Measurements from ENCODE around the gene CD300LF. TPM values are rescaled to one million over a fixed set of nuclear protein-coding genes. Genes with fewer than 3 reads are reported as not detected.
A peak's percentile ranks its signal among the peaks of the same experiment; 100 is the strongest.

Gene CD300LF
- total and polyA plus RNA-seq, 10 donors: 13.1 to 45.8 (median 30.9) TPM

DNA sequence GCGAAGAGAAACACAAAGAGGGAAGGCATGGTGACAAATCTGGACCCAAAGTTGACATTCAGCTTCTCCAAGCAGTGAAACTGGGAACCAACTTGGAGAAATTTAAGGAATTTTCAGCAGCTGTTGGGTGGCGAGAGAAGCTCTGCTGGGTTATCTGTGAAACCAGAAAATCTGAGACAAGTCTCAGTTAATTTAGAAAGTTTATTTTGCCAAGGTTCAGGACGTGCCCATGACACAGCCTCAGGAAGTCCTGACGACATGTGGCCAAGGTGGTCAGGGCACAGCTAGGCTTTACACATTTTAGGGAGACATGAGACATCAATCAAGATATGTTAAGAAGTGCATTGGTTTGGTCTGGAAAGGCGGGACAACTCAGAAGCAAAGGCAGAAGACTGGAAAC, 11.2 kb upstream of the CD300LF start:
- Histone ChIP-seq H3K4me3 (no peak overlapping the region), H3K27ac (no peak overlapping the region), H3K4me1 (no peaks in the 10 kb centered on the region), H3K27me3 (replicated peaks in 1 of 7) (no peaks in the 10 kb centered on the region), H3K36me3 (no peaks in the 10 kb centered on the region), H3K9me3 (peaks cover 0 to 6% (median 0%) of the 10 kb centered on the region in 8 donors)
- intact Hi-C loops (cut with DNase I; ENCODE audit: low total_unique reads): no loop called here
- TF ChIP-seq CTCF (IDR thresholded peaks at IDR 0.05 in 8 of 11, conservative IDR thresholded peaks at IDR 0.05 in 3 of 11) (no peak), POLR2AphosphoS5 (IDR thresholded peaks at IDR 0.05) (no peak), POLR2A (IDR thresholded peaks at IDR 0.05) (no peak)
- 57 to 73% (median 60%) methylated on average over 5 of the region's 5 CpGs for WGBS, 5 donors
- peak; percentile 11 for DNase-seq

- no peaks in the 10 kb centered on the region for H3K4me1 ChIP-seq
- no peak for TF ChIP-seq POLR2AphosphoS5 (IDR thresholded peaks at IDR 0.05)
- TF ChIP-seq CTCF (IDR thresholded peaks at IDR 0.05 in 8 of 11, conservative IDR thresholded peaks at IDR 0.05 in 3 of 11): no peak
- no peak for TF ChIP-seq POLR2A (IDR thresholded peaks at IDR 0.05)
- peaks cover 0 to 6% (median 0%) of the 10 kb centered on the region in 8 donors for H3K9me3 ChIP-seq
- H3K36me3 ChIP-seq: no peaks in the 10 kb centered on the region
- H3K4me3 ChIP-seq: no peak overlapping the region
- WGBS, 5 donors: 72 to 85% (median 83%) methylated on average over 4 of the region's 4 CpGs
- H3K27me3 ChIP-seq (replicated peaks in 1 of 7): no peaks in the 10 kb centered on the region
- DNase-seq: no peak
- intact Hi-C loops (cut with DNase I; ENCODE audit: low total_unique reads): no loop called here
- H3K27ac ChIP-seq: no peak overlapping the region
These were observed 10.1 kb upstream of the CD300LF start for GRCh38 chr17:74722782-74723181.

GRCh38 chr17:74720506-74720905, 7.8 kb upstream of the CD300LF start:
- no peaks in the 10 kb centered on the region for H3K27me3 ChIP-seq (replicated peaks in 1 of 7)
- DNase-seq: no peak
- intact Hi-C loops (cut with DNase I; ENCODE audit: low total_unique reads): no loop called here
- H3K27ac ChIP-seq: no peak overlapping the region
- H3K36me3 ChIP-seq: no peaks in the 10 kb centered on the region
- H3K4me3 ChIP-seq: no peak overlapping the region
- no peaks in the 10 kb centered on the region for H3K4me1 ChIP-seq
- H3K9me3 ChIP-seq: peaks cover 0 to 6% (median 0%) of the 10 kb centered on the region in 8 donors
- WGBS, 5 donors: 87 to 91% (median 90%) methylated on average over 4 of the region's 4 CpGs
- TF ChIP-seq POLR2A (IDR thresholded peaks at IDR 0.05) (no peak), CTCF (IDR thresholded peaks at IDR 0.05 in 8 of 11, conservative IDR thresholded peaks at IDR 0.05 in 3 of 11) (no peak), POLR2AphosphoS5 (IDR thresholded peaks at IDR 0.05) (no peak)

DNA sequence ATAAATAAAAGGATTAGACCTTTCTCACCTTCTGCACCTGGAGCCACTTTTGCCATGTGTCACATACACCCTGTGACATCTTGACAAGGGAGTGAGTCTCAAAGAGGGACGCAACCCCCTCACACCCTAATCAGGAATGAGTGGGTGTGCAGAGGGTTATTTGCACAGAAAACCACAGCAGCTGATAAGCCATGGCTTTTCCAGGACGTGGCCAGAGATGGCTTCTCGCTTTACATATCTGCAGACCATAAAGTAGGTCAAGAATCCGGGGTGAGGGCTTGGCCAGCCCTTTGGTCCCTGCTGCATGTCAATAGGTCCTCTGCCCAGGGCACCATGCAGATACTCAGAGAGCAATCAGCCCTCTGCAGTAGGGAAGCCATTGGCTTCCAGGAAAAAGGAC, 2.4 kb upstream of the CD300LF start:
- intact Hi-C loops (cut with DNase I; ENCODE audit: low total_unique reads): no loop called here
- 41 to 70% (median 56%) methylated on average over 4 of the region's 4 CpGs for WGBS, 5 donors
- TF ChIP-seq CTCF (IDR thresholded peaks at IDR 0.05 in 8 of 11, conservative IDR thresholded peaks at IDR 0.05 in 3 of 11) (no peak), POLR2A (IDR thresholded peaks at IDR 0.05) (no peak)
- H3K9me3 ChIP-seq: no peaks in the 10 kb centered on the region
- no peak overlapping the region for H3K27ac ChIP-seq
- peaks cover 0 to 18% (median 0%) of the 10 kb centered on the region in 7 donors for H3K27me3 ChIP-seq (replicated peaks in 1 of 7)
- no peaks in the 10 kb centered on the region for H3K36me3 ChIP-seq
- DNase-seq: no peak
- peaks cover 0 to 42% (median 9%) of the 10 kb centered on the region in 6 donors for H3K4me1 ChIP-seq
- H3K4me3 ChIP-seq: no peak overlapping the region
